K562 (cell line): ENCODE measurements around the gene FMO5. TPM values are rescaled to one million over a fixed set of nuclear protein-coding genes. Genes with fewer than 3 reads are reported as not detected.

Source experiments
- BRD9 ChIP-seq: fragments of 450-650 bp; IDR thresholded peaks from 2 replicates; pipeline ENCODE4 v1.6.1; 2018; ENCODE audit warnings: low read depth; ENCODE audit not compliant: partially characterized antibody
- CCAR2 ChIP-seq: fragments of 200-400 bp; formaldehyde crosslinking; IDR thresholded peaks from 2 replicates; pipeline ENCODE4 v1.6.1; 2017; ENCODE audit warnings: mild to moderate bottlenecking, low read depth, low read length
- FOXM1 ChIP-seq, 2 experiments: fragments of 450-650 bp in 1 of 2; sonication (generic) in 1 of 2; formaldehyde crosslinking in 1 of 2; IDR thresholded peaks; 2 replicates each; pipeline versions ENCODE4 v1.6.1 to v1.9.0; 2017 to 2022; ENCODE audit warnings: low read depth in 2 of 2, mild to moderate bottlenecking in 2 of 2, missing genetic modification reagents in 1 of 2, moderate library complexity in 1 of 2
- GABPB1 ChIP-seq: sonication (generic); formaldehyde crosslinking; IDR thresholded peaks from 2 replicates; pipeline ENCODE4 v1.8.0; 2022; ENCODE audit warnings: mild to moderate bottlenecking, missing genetic modification reagents
- GATAD2B ChIP-seq: fragments of 450-650 bp; IDR thresholded peaks from 2 replicates; pipeline ENCODE4 v1.6.1; 2017; ENCODE audit warnings: mild to moderate bottlenecking, borderline replicate concordance
- HSF4 ChIP-seq: fragments of 250-450 bp; sonication (Bioruptor Pico); IDR thresholded peaks from 2 replicates; pipeline ENCODE4 v2.1.2; 2022; ENCODE audit warnings: mild to moderate bottlenecking, moderate library complexity, borderline replicate concordance
- KDM5B ChIP-seq: fragments of 200-600 bp; sonication (generic); IDR thresholded peaks from 2 replicates; pipeline ENCODE4 v1.6.1; 2012; ENCODE audit warnings: low read depth, mild to moderate bottlenecking, moderate library complexity, low read length, control low read depth, inconsistent platforms; ENCODE audit not compliant: insufficient replicate concordance
- MAFG ChIP-seq: fragments of 450-650 bp; conservative IDR thresholded peaks from 2 replicates; pipeline ENCODE4 v1.6.1; 2016; ENCODE audit warnings: missing genetic modification characterization, missing compliant biosample characterization
- NBN ChIP-seq: fragments of 450-650 bp; IDR thresholded peaks from 2 replicates; pipeline ENCODE4 v1.6.1; 2016; ENCODE audit warnings: low read depth, mild to moderate bottlenecking
- NRF1 ChIP-seq, 2 experiments: fragments of 450-650 bp; IDR thresholded peaks in 1 of 2; conservative IDR thresholded peaks in 1 of 2; 2 replicates each; pipeline ENCODE4 v1.6.1; 2014; ENCODE audit warnings: mild to moderate bottlenecking in 2 of 2
- PRPF4 ChIP-seq: fragments of 200-400 bp; formaldehyde crosslinking; IDR thresholded peaks from one replicate; pipeline ENCODE4 v1.6.1; 2017; ENCODE audit warnings: low read length, low read depth, mild to moderate bottlenecking; ENCODE audit not compliant: insufficient read depth, poor library complexity, severe bottlenecking
- RBM22 ChIP-seq: fragments of 200-400 bp; formaldehyde crosslinking; IDR thresholded peaks from 2 replicates; pipeline ENCODE4 v1.6.1; 2018; ENCODE audit warnings: low read length, low read depth; ENCODE audit not compliant: poor library complexity, severe bottlenecking
- SAFB ChIP-seq: fragments of 200-400 bp; formaldehyde crosslinking; IDR thresholded peaks from 2 replicates; pipeline ENCODE4 v1.6.1; 2017; ENCODE audit warnings: low read depth, low read length, borderline replicate concordance
- SMARCA5 ChIP-seq: fragments of 450-650 bp; IDR thresholded peaks from 2 replicates; pipeline ENCODE4 v1.6.1; 2016
- SRF ChIP-seq, 2 experiments: fragments of 250-450, 450-650 bp in 1 of 2; sonication (Bioruptor Pico) in 1 of 2; sonication (generic) in 1 of 2; formaldehyde crosslinking; IDR thresholded peaks; 2 replicates each; pipeline versions ENCODE4 v1.5.0 to v1.5.1; 2020 to 2022; ENCODE audit warnings: mild to moderate bottlenecking in 1 of 2, missing genetic modification reagents in 1 of 2
- XRCC3 ChIP-seq: fragments of 450-650 bp; IDR thresholded peaks from 2 replicates; pipeline ENCODE4 v1.6.1; 2017; ENCODE audit warnings: mild to moderate bottlenecking, moderate library complexity
- ZNF3 ChIP-seq: fragments of 250-450 bp; sonication (Bioruptor Pico); IDR thresholded peaks from 2 replicates; pipeline ENCODE4 v1.5.0; 2021; ENCODE audit warnings: mild to moderate bottlenecking, moderate library complexity
- ZNF551 ChIP-seq: fragments of 250-450 bp; sonication (Bioruptor Pico); IDR thresholded peaks from 2 replicates; pipeline ENCODE4 v1.5.0; 2021; ENCODE audit warnings: mild to moderate bottlenecking, moderate library complexity
- ZNF707 ChIP-seq: fragments of 250-450 bp; sonication (Bioruptor Pico); conservative IDR thresholded peaks from 2 replicates; pipeline ENCODE4 v1.8.0; 2022; ENCODE audit warnings: inconsistent platforms, mild to moderate bottlenecking, moderate library complexity
- ZNF766 ChIP-seq: fragments of 200-800 bp; sonication (Bioruptor generic); conservative IDR thresholded peaks from 2 replicates; pipeline ENCODE4 v1.6.1; 2016; ENCODE audit warnings: missing genetic modification characterization, missing compliant biosample characterization
- polyA plus RNA-seq, 8 experiments: library from polyadenylated mRNA; depleted of rRNA in 4 of 8; stranded (reverse) in 5 of 8; unstranded in 3 of 8; fragments of >200 nt; fragmentation: Nextera tagmentation in 2 of 8; fragmentation: Illumina TruSeq in 1 of 8; extraction: Ambion mirVana in 2 of 8; extraction: Trizol in 1 of 8; gene quantifications; 2 replicates each; pipeline versions ENCODE4 v1.2.1 to v1.2.3, GENCODE V29; 2011 to 2014; ENCODE audit warnings: inconsistent platforms in 1 of 8, missing spikeins in 1 of 8
- total RNA-seq, 7 experiments: library from RNA; depleted of rRNA in 6 of 7; stranded (reverse); fragments of >200 nt in 6 of 7; fragmentation: Illumina TruSeq in 2 of 7; extraction: Trizol in 2 of 7; gene quantifications; 2 replicates each; pipeline versions ENCODE4 v1.2.1 to v1.2.3, GENCODE V29; 2011 to 2021; ENCODE audit warnings: low replicate concordance in 1 of 7
- TF ChIP-seq, protein P1 (sequence below): sonication (generic); formaldehyde crosslinking; IDR thresholded peaks from 2 replicates; pipeline ENCODE4 v1.8.0; 2023; ENCODE audit warnings: mild to moderate bottlenecking, missing genetic modification reagents
- TF ChIP-seq, protein P2 (sequence below): fragments of 450-650 bp; formaldehyde crosslinking; IDR thresholded peaks from 2 replicates; pipeline ENCODE4 v1.4.0; 2020; ENCODE audit warnings: mild to moderate bottlenecking, mixed read lengths
- TF ChIP-seq, protein P3 (sequence below): fragments of 250-450 bp; sonication (Bioruptor Pico); IDR thresholded peaks from 2 replicates; pipeline ENCODE4 v1.5.0; 2022; ENCODE audit warnings: mild to moderate bottlenecking

The FMO5 gene
- total and polyA plus RNA-seq, 9 of the 15 experiments (the other 6 are each of a cell fraction or from before 2014, with no cell fraction given): 0.11 to 0.69 (median 0.19) TPM; not detected in 1

GRCh38 chr1:147172168-147173016 lies 52.7 kb downstream of the FMO5 start, which contains the start of gene PRKAB2 (continued):
- TF ChIP-seq, protein P1, sequence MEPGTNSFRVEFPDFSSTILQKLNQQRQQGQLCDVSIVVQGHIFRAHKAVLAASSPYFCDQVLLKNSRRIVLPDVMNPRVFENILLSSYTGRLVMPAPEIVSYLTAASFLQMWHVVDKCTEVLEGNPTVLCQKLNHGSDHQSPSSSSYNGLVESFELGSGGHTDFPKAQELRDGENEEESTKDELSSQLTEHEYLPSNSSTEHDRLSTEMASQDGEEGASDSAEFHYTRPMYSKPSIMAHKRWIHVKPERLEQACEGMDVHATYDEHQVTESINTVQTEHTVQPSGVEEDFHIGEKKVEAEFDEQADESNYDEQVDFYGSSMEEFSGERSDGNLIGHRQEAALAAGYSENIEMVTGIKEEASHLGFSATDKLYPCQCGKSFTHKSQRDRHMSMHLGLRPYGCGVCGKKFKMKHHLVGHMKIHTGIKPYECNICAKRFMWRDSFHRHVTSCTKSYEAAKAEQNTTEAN (CRISPR knock-in tag): no peak
- TF ChIP-seq NRF1 (conservative IDR thresholded peaks at IDR 0.05 in 1 of 2, IDR thresholded peaks at IDR 0.05 in 1 of 2): peak; percentile 82 to 84
- no peak for TF ChIP-seq FOXM1 (IDR thresholded peaks at IDR 0.05; ENCODE audit: low read depth)
- 0 out of 2 replicates have a peak, but pooled peaks have one; percentile 62 for TF ChIP-seq FOXM1 (CRISPR knock-in tag; IDR thresholded peaks at IDR 0.05; ENCODE audit: low read depth)
- TF ChIP-seq GABPB1 (CRISPR knock-in tag): peak; percentile 52; the same call in 1 of the 2 replicates
- TF ChIP-seq BRD9: no peak
- no peak for TF ChIP-seq ZNF3
- no peak for TF ChIP-seq ZNF551 (CRISPR knock-in tag)
- TF ChIP-seq, protein P2, sequence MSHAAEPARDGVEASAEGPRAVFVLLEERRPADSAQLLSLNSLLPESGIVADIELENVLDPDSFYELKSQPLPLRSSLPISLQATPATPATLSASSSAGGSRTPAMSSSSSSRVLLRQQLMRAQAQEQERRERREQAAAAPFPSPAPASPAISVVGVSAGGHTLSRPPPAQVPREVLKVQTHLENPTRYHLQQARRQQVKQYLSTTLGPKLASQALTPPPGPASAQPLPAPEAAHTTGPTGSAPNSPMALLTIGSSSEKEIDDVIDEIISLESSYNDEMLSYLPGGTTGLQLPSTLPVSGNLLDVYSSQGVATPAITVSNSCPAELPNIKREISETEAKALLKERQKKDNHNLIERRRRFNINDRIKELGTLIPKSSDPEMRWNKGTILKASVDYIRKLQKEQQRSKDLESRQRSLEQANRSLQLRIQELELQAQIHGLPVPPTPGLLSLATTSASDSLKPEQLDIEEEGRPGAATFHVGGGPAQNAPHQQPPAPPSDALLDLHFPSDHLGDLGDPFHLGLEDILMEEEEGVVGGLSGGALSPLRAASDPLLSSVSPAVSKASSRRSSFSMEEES (CRISPR knock-in tag): no peak
- TF ChIP-seq CCAR2: no peak
- no peak for TF ChIP-seq MAFG
- no peak for TF ChIP-seq XRCC3
- TF ChIP-seq ZNF707: no peak
- TF ChIP-seq NBN: peak; percentile 81; the same call in 1 of the 2 replicates
- peak; percentile 54 for TF ChIP-seq KDM5B
- no peak for TF ChIP-seq SAFB
- peak; percentile 59; the same call in 1 of the 2 replicates for TF ChIP-seq ZNF766
- peak in 1 of 2 experiments; percentile 94; a peak in 3 of 4 replicates for TF ChIP-seq SRF (CRISPR knock-in tag; IDR thresholded peaks at IDR 0.05)
- peak; percentile 21 for TF ChIP-seq RBM22
- TF ChIP-seq SMARCA5: no peak
- TF ChIP-seq GATAD2B: peak; percentile 96
- TF ChIP-seq HSF4: no peak
- TF ChIP-seq, protein P3, sequence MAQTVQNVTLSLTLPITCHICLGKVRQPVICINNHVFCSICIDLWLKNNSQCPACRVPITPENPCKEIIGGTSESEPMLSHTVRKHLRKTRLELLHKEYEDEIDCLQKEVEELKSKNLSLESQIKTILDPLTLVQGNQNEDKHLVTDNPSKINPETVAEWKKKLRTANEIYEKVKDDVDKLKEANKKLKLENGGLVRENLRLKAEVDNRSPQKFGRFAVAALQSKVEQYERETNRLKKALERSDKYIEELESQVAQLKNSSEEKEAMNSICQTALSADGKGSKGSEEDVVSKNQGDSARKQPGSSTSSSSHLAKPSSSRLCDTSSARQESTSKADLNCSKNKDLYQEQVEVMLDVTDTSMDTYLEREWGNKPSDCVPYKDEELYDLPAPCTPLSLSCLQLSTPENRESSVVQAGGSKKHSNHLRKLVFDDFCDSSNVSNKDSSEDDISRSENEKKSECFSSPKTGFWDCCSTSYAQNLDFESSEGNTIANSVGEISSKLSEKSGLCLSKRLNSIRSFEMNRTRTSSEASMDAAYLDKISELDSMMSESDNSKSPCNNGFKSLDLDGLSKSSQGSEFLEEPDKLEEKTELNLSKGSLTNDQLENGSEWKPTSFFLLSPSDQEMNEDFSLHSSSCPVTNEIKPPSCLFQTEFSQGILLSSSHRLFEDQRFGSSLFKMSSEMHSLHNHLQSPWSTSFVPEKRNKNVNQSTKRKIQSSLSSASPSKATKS (CRISPR knock-in tag): no peak
- TF ChIP-seq PRPF4: no peak
